ENCODE measurements around the gene DLX3.

DLX3 gene

GRCh38 chr17:50033316-50033715 lies 38.3 kb upstream of the DLX3 start:
- Histone ChIP-seq H3K4me3 (ENCODE audit: low read length) (no peak overlapping the region), H3K9ac (ENCODE audit: low read length) (no peak overlapping the region), H3K27ac (ENCODE audit: low read depth, low read length) (peak overlapping the region; percentile 50), H3K4me1 (ENCODE audit: control insufficient read depth, insufficient read depth, low read length) (peaks cover 24% of the 10 kb centered on the region), H3K36me3 (ENCODE audit: control insufficient read depth, insufficient read depth, low read length) (no peaks in the 10 kb centered on the region), H3K27me3 (ENCODE audit: control insufficient read depth, insufficient read depth, low read length) (no peaks in the 10 kb centered on the region)

- peaks cover 7% of the 10 kb centered on the region for H3K4me1 ChIP-seq (ENCODE audit: control insufficient read depth, insufficient read depth, low read length)
- H3K36me3 ChIP-seq (ENCODE audit: control insufficient read depth, insufficient read depth, low read length) = no peaks in the 10 kb centered on the region
- no peak overlapping the region for H3K27ac ChIP-seq (ENCODE audit: low read depth, low read length)
- H3K27me3 ChIP-seq (ENCODE audit: control insufficient read depth, insufficient read depth, low read length) = peaks cover 2% of the 10 kb centered on the region
- no peak overlapping the region for H3K9ac ChIP-seq (ENCODE audit: low read length)
- H3K4me3 ChIP-seq (ENCODE audit: low read length) = no peak overlapping the region
Measured at GRCh38 chr17:50029185-50029584, 34.2 kb upstream of the DLX3 start.

- Histone ChIP-seq H3K27ac (ENCODE audit: low read depth, low read length) (peak overlapping the region; percentile 8), H3K36me3 (ENCODE audit: control insufficient read depth, insufficient read depth, low read length) (no peaks in the 10 kb centered on the region), H3K9ac (ENCODE audit: low read length) (no peak overlapping the region), H3K4me1 (ENCODE audit: control insufficient read depth, insufficient read depth, low read length) (peaks cover 7% of the 10 kb centered on the region), H3K27me3 (ENCODE audit: control insufficient read depth, insufficient read depth, low read length) (peaks cover 2% of the 10 kb centered on the region), H3K4me3 (ENCODE audit: low read length) (no peak overlapping the region)
Measured at GRCh38 chr17:50028736-50029120, 33.7 kb upstream of the DLX3 start.

GRCh38 chr17:50027881-50028735 lies 33.1 kb upstream of the DLX3 start:
- peak overlapping the region; percentile 8 for H3K27ac ChIP-seq (ENCODE audit: low read depth, low read length)
- no peak overlapping the region for H3K9ac ChIP-seq (ENCODE audit: low read length)

GRCh38 chr17:50027172-50027880 lies 32.3 kb upstream of the DLX3 start:
- Histone ChIP-seq H3K27me3 (ENCODE audit: control insufficient read depth, insufficient read depth, low read length) (peaks cover 2% of the 10 kb centered on the region), H3K4me1 (ENCODE audit: control insufficient read depth, insufficient read depth, low read length) (peaks cover 7% of the 10 kb centered on the region), H3K36me3 (ENCODE audit: control insufficient read depth, insufficient read depth, low read length) (no peaks in the 10 kb centered on the region), H3K9ac (ENCODE audit: low read length) (no peak overlapping the region), H3K27ac (ENCODE audit: low read depth, low read length) (no peak overlapping the region), H3K4me3 (ENCODE audit: low read length) (peak overlapping the region; percentile 56)

More at GRCh38 chr17:50027881-50028735, 33.1 kb upstream of the DLX3 start:
- Histone ChIP-seq H3K27me3 (ENCODE audit: control insufficient read depth, insufficient read depth, low read length) (peaks cover 2% of the 10 kb centered on the region), H3K36me3 (ENCODE audit: control insufficient read depth, insufficient read depth, low read length) (no peaks in the 10 kb centered on the region), H3K4me1 (ENCODE audit: control insufficient read depth, insufficient read depth, low read length) (peaks cover 7% of the 10 kb centered on the region), H3K4me3 (ENCODE audit: low read length) (no peak overlapping the region)

- H3K4me1 ChIP-seq (ENCODE audit: control insufficient read depth, insufficient read depth, low read length) = peaks cover 7% of the 10 kb centered on the region
- H3K27ac ChIP-seq (ENCODE audit: low read depth, low read length) = no peak overlapping the region
- H3K36me3 ChIP-seq (ENCODE audit: control insufficient read depth, insufficient read depth, low read length) = no peaks in the 10 kb centered on the region
- peak overlapping the region; percentile 56 for H3K4me3 ChIP-seq (ENCODE audit: low read length)
- H3K9ac ChIP-seq (ENCODE audit: low read length) = no peak overlapping the region
- H3K27me3 ChIP-seq (ENCODE audit: control insufficient read depth, insufficient read depth, low read length) = peaks cover 2% of the 10 kb centered on the region
Measured at GRCh38 chr17:50026837-50027171, 31.8 kb upstream of the DLX3 start.

- Histone ChIP-seq H3K4me1 (ENCODE audit: control insufficient read depth, insufficient read depth, low read length) (peaks cover 7% of the 10 kb centered on the region), H3K27me3 (ENCODE audit: control insufficient read depth, insufficient read depth, low read length) (peaks cover 2% of the 10 kb centered on the region), H3K4me3 (ENCODE audit: low read length) (no peak overlapping the region), H3K27ac (ENCODE audit: low read depth, low read length) (no peak overlapping the region), H3K9ac (ENCODE audit: low read length) (no peak overlapping the region), H3K36me3 (ENCODE audit: control insufficient read depth, insufficient read depth, low read length) (no peaks in the 10 kb centered on the region)
Measured at GRCh38 chr17:50026046-50026675, 31.1 kb upstream of the DLX3 start.

GRCh38 chr17:50024808-50025207 lies 29.8 kb upstream of the DLX3 start:
- Histone ChIP-seq H3K36me3 (ENCODE audit: control insufficient read depth, insufficient read depth, low read length) (no peaks in the 10 kb centered on the region), H3K27me3 (ENCODE audit: control insufficient read depth, insufficient read depth, low read length) (peaks cover 2% of the 10 kb centered on the region), H3K4me3 (ENCODE audit: low read length) (no peak overlapping the region), H3K27ac (ENCODE audit: low read depth, low read length) (no peak overlapping the region), H3K9ac (ENCODE audit: low read length) (no peak overlapping the region), H3K4me1 (ENCODE audit: control insufficient read depth, insufficient read depth, low read length) (peaks cover 7% of the 10 kb centered on the region)

- Histone ChIP-seq H3K9ac (ENCODE audit: low read length) (no peak overlapping the region), H3K4me3 (ENCODE audit: low read length) (no peak overlapping the region), H3K27me3 (ENCODE audit: control insufficient read depth, insufficient read depth, low read length) (peaks cover 2% of the 10 kb centered on the region), H3K27ac (ENCODE audit: low read depth, low read length) (no peak overlapping the region), H3K4me1 (ENCODE audit: control insufficient read depth, insufficient read depth, low read length) (peaks cover 7% of the 10 kb centered on the region), H3K36me3 (ENCODE audit: control insufficient read depth, insufficient read depth, low read length) (no peaks in the 10 kb centered on the region)
Measured at GRCh38 chr17:50023520-50023919, 28.5 kb upstream of the DLX3 start.

GRCh38 chr17:50022463-50023130 lies 27.6 kb upstream of the DLX3 start:
- Histone ChIP-seq H3K9ac (ENCODE audit: low read length) (no peak overlapping the region), H3K36me3 (ENCODE audit: control insufficient read depth, insufficient read depth, low read length) (no peaks in the 10 kb centered on the region), H3K4me1 (ENCODE audit: control insufficient read depth, insufficient read depth, low read length) (peaks cover 7% of the 10 kb centered on the region), H3K27ac (ENCODE audit: low read depth, low read length) (no peak overlapping the region), H3K4me3 (ENCODE audit: low read length) (no peak overlapping the region), H3K27me3 (ENCODE audit: control insufficient read depth, insufficient read depth, low read length) (peaks cover 2% of the 10 kb centered on the region)

- Histone ChIP-seq H3K4me1 (ENCODE audit: control insufficient read depth, insufficient read depth, low read length) (no peaks in the 10 kb centered on the region), H3K36me3 (ENCODE audit: control insufficient read depth, insufficient read depth, low read length) (no peaks in the 10 kb centered on the region), H3K27me3 (ENCODE audit: control insufficient read depth, insufficient read depth, low read length) (peaks cover 2% of the 10 kb centered on the region), H3K27ac (ENCODE audit: low read depth, low read length) (no peak overlapping the region), H3K9ac (ENCODE audit: low read length) (no peak overlapping the region), H3K4me3 (ENCODE audit: low read length) (no peak overlapping the region)
Measured at GRCh38 chr17:50021681-50022370, 26.8 kb upstream of the DLX3 start.
